NCI-H510A (cell line): Measurements from ENCODE around the gene S100A16.
"Not testable (repeated sequence)": the region's sequence is repeated elsewhere in the genome, so short reads cannot be mapped to it uniquely, and the experiment has no call there.

Experiments
- DNase-seq: peaks from one replicate; lab custom pipeline; 2025; lab: John Stamatoyannopoulos, UW

S100A16 gene

DNA sequence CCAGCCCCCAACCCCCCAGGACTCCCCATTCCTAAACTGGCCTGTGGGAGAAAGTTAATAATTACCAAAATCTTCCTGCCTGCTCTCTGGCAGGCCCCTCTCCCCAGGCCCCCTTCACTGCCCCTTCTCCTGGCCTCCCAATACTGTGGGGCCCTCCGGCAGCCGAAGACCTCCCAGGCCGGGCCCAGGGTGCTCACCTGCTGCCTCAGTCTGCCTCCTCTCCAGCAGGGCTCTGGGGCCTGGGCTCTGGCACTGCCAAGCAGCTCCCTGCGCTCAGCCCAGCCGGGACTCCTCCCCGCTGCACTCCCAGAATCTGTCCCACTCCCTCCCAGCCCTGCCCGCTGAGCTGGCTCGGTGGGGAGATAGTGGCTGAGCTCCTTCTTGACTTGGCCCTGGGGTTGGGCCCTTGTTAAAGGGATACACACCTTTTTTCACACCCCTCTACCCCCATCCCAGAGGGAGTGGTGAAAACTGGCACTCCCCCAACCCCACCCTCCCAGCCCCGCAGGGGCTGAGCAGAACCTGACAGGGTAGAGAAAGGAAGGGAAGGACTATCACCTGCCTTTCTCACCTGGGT lies at the start of gene S100A16:
Gene S100A16 (minus strand): TSS at position 383 of the 577 bp plus-strand sequence. CDS start 4,986 bp downstream, outside the sequence.
- no peak for DNase-seq

DNA sequence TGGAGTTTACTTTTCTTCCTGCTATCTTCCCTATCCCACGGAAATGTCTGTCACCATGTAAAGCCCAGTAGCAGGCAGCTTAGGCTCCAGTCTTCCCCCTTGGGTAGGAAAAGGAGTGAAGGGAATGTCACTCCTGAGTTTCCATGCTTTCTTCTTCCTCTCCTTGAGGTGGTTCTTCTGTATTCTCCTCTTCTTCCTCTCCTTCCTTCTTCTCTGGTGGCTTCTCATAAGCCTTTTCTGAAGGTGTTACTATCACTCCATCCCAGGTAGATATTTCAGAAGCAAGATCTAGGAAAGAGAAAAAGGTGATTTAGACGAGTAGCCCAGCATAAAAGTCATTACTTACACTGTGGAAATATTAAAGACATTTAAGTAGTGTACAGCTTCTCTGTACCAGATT lies 49.3 kb upstream of the S100A16 start:
- no peak for DNase-seq

GRCh38 chr1:153661111-153661708 lies 48.3 kb upstream of the S100A16 start:
- no peak for DNase-seq

- no peak for DNase-seq
These were observed 46.7 kb upstream of the S100A16 start for GRCh38 chr1:153659656-153660055.

DNA sequence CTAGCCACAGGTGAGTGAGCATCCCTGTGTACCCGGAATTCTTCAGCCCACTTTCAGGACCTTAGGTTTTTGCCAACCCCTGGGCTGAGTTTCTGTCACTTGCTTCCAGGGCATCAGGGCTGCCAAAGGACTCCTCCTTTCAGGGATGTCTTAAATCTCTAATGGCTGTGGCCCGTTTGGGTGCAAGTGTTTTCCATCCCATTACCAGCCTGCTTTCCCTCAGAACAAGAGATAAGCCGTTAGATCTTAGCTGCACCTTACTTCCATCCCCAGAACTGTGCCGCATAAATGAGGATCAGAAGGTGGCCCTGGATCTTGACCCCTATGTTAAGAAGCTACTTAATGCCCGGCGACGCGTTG lies 46.2 kb upstream of the S100A16 start:
- no peak for DNase-seq

GRCh38 chr1:153658400-153659174 lies 45.6 kb upstream of the S100A16 start, which contains the start of gene SNAPIN:
TSS of gene SNAPIN (plus strand) at chr1:153658703. CDS start at chr1:153658744, 41 bp downstream.
- peak; percentile 81 for DNase-seq

DNA sequence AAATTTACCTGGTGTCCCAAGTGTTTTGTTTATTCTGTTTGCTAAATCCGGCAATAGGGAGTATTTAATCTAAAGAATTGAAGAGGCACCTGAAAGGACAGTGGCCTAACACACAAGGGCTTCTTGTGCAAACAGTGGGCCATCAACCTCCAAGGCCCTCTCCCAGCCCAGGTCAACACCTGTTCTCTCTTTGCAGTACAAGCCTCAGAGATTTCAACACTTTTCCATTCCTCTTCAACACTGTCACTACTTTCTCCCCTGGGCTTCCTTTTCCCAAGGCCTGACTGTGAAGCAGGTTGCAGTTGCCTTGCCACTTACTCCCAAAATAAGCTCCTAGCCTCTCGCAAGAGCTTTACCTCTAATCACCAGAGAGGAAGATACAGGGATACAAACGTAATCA lies 42.4 kb upstream of the S100A16 start:
- peak; percentile 50 for DNase-seq

DNA sequence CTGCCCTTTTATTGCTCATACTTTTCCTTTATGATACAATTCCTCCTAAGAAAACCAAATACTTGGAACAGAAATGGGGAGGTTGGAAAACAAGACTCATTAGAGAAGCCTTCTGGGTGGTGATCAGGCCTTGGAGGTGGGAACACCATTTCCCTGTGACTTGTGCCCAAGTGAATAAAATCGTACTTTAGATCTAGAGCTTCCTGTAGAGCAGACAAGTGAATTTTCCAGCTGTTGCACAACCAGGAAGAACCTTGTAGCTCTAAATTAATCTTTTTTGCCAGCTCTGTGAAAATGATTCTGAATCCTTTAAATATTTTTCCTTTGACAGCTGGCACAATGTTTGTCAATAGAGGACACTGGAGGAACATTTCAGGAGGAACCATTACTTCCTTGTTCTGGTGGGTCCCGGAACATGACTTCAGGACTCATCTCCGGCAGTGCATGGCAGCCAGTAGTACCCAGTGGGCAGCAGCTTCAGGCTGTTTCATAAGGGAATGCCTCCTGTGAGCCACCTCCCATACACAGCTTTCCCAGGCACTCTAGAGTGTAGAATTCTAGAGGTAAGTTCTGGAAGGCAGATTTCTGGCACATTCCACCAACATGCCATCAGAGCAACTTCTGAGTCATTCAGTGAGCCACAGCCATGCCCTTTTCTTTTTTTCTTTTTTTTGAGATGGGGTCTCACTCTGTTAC lies 40.0 kb upstream of the S100A16 start:
- no peak for DNase-seq

DNA sequence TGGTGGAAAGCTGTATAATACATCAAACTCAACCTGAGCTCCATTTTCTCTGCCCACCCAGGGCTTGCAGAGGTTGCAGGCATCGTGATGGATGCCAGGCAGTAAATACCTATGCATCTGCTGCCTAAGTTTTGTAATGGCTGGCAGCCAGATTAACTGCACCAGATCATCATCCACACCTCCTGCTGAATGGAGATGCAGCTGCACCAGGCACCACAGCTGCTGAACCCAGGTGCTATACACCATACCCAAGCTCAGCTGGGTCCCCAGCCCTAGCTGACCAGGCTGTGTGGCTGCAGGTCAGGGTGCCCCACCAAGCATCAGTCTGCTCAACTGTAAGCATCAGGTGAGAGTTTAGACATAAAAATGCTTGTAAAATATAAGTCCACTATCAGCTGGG lies 38.8 kb upstream of the S100A16 start:
- no peak for DNase-seq

- peak; percentile 15 for DNase-seq
These were observed 36.9 kb upstream of the S100A16 start for GRCh38 chr1:153649863-153650235.

DNA sequence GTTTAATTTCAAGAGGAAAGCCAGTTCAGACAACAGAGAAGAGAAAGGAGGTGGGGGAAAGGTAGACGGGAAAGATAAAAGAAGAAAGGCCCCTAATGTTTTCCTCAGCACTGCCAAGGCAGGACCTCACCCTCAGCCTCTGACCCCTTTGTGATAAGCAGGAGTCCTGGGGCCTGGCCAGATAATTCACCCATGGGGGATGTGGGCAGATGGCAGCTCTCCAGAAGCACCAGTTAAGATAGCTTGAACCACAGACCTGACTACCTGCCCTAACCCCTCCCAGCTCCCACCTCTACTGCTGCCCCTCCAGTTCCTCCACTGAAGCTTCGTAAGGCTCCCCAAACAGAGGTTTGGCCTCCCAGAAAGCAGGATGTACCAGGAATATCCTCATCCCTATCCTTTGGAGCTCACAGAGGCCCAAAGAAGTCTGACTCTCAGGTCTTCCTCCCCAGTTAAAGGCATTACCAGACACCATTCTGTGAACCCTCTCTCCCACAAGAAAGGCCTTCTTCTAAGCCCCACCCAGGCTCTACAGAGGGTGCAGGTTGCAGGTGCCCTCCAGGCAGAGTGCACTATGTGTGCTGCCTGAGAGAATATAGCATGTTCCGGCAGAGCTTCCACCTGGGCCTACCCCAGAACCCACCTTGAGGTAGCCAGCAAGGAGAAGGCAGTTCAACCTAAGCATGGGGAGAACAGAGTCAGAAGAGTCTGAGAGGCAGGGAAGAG lies 36.4 kb upstream of the S100A16 start:
- no peak for DNase-seq

- no peak for DNase-seq
These were observed 35.2 kb upstream of the S100A16 start for GRCh38 chr1:153648000-153648643.

- no peak for DNase-seq
These were observed 34.4 kb upstream of the S100A16 start for GRCh38 chr1:153647346-153647714.

DNA sequence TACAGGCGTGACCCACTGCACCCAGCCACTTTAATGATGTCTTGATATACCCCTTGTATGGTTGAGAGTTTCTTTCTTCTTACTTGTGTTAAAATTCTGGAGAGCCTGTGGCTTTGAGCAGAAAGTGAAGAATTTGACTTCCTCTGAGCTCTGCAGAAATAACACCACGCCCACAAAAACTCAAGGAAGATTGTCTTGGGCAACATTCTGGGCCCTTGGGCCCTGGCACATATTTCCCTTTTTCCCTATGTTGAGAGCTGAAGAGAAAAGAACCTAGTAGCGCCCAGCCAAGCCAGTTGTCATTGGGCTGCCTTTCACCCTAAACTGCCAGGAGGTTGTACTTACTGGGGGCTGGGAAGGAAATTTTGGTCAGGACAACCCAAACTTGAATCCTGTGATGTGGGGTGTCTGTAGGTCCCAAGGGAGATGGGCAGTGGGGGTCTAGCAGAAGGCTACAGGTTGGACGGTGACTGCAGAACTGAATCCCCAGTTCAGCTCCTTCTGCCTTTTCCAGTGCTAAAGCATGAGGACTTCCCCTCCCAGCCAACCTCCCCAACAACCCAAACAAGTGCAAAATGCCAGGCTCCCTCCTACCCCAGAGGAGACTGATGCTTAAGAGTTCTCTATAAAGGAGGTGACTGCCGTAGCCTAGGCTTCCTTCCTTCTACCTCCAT lies 33.9 kb upstream of the S100A16 start:
- DNase-seq, result no peak

GRCh38 chr1:153643816-153644215 lies 30.9 kb upstream of the S100A16 start:
- no peak for DNase-seq

DNA sequence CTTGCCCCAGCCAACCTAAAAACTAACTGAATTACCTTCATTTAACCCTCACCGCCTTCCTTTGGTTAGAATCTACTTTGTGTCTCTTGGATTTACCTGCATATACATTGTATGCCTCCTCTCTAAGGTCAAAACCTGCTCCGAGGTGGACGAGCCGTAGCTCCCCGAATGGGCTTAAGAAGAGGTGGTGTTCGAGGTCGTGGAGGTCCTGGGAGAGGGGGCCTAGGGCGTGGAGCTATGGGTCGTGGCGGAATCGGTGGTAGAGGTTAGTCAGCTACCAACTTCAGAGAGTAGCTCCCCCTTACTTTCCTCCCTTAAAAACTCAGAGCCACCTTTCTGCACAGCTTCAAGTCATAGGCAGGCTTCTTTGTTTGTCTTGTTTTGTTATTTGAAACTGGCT lies 30.2 kb upstream of the S100A16 start:
- DNase-seq, result no peak

GRCh38 chr1:153642161-153642560 lies 29.2 kb upstream of the S100A16 start:
- no peak for DNase-seq

DNA sequence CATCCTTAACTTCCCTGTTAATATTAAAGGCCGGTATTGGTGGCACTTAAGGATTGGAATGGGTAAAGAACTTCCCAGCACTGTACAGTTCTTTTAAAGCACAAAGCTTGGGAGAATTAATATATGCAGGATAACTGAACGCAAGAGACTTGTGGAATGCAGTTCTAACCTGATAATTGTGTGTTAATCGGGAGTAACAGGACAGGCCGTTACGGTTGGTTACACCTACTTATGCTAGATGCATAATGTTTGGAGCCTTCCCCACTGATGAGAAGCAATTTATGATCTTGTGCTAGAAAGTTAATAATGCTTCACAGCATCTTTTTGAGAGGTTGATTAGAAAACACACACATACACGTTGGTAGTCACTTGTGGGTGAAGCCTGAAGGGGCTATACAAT lies 27.9 kb upstream of the S100A16 start:
- DNase-seq, result no peak

GRCh38 chr1:153640213-153640612 lies 27.3 kb upstream of the S100A16 start:
- not testable (repeated sequence) for DNase-seq

GRCh38 chr1:153639280-153639679 lies 26.3 kb upstream of the S100A16 start:
- no peak for DNase-seq

DNA sequence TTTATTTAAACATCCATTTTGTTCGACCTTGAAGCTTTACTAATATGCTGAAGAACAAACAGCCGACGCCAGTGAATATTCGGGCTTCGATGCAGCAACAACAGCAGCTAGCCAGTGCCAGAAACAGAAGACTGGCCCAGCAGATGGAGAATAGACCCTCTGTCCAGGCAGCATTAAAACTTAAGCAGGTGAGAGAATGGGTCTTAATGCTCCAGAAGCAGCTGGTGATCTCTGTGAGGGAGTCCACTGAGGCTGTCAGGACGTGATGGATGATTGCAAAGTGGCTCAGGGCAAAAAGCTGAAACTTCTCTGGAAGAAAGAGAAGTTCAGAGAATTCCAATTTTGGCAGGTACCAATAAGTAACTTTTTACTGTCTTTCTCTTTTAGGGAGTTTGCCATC lies 25.3 kb upstream of the S100A16 start:
- DNase-seq, result no peak
